Lower lobe of right lung (tissue), 2 donors: ENCODE measurements around the gene PIK3CA. TPM values are rescaled to one million over a fixed set of nuclear protein-coding genes. Genes with fewer than 3 reads are reported as not detected.

Source experiments
- ATAC-seq, 2 donors: fragments of 200-7000 bp; cut with Tn5 transposase; one replicate each; pipeline ENCODE4 v1.9.1; 2020 to 2022; ENCODE audit warnings: mild to moderate bottlenecking in 2 of 2, moderate library complexity in 2 of 2
- DNase-seq: peaks from one replicate; pipeline ENCODE4 v3.0.0-alpha.2; 2020
- H3K27ac ChIP-seq: fragments of 200-600 bp; one replicate; pipeline ENCODE4 v1.8.0; 2022
- H3K27me3 ChIP-seq: fragments of 200-600 bp; one replicate; pipeline ENCODE4 v1.8.0; 2022; ENCODE audit warnings: low read depth
- H3K36me3 ChIP-seq: fragments of 200-600 bp; one replicate; pipeline ENCODE4 v1.8.0; 2022; ENCODE audit warnings: mild to moderate bottlenecking
- H3K4me1 ChIP-seq: fragments of 200-600 bp; one replicate; pipeline ENCODE4 v1.8.0; 2022
- H3K4me3 ChIP-seq: fragments of 200-600 bp; one replicate; pipeline ENCODE4 v1.8.0; 2022; ENCODE audit warnings: mild to moderate bottlenecking
- H3K9me3 ChIP-seq: fragments of 200-600 bp; one replicate; pipeline ENCODE4 v1.8.0; 2022
- intact Hi-C: fragments of 100-400 bp; cut with DNase I; formaldehyde crosslinking; loops from one replicate; pipeline ENCODE4 v1.11.0; 2022
- total RNA-seq: library from RNA; stranded (reverse); fragmentation: NEBNext Ultra II Directional; extraction: Animal tissue kit (Norgen Biotek cat#: 25700); gene quantifications from one replicate; pipeline ENCODE4 v1.2.1, GENCODE V29; 2021
- TF ChIP-seq, protein P1 (sequence below): fragments of 200-600 bp; IDR thresholded peaks from one replicate; pipeline ENCODE4 v1.8.0; 2022; ENCODE audit warnings: antibody characterized with exemption, mild to moderate bottlenecking
- donor health status: DM: no; HTN: yes; CAD: no; lungs with severe emphysema.

Gene PIK3CA
- total RNA-seq, 1 donor from 2014 or later = 33.5 TPM

DNA sequence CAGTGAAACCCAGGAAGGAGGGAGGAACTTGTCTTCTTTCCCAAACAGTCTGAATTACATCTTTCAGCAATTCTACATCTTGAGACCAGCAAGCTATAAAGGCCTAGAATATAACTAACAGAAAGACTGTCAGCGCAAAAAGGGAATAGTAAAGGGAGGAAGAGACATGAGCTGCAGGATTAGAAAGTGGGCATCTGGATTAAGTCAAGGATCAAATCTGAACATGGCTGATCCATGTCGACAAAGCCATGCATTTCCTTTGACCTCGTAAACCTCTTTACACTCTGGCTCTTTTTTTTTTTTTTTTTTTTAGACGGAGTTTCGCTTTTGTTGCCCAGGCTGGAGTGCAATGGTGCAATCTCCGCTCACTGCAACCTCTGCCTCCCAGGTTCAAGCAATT, 138.2 kb downstream of the PIK3CA start:
- H3K4me1 ChIP-seq = no peaks in the 10 kb centered on the region
- DNase-seq (no peak), ATAC-seq (no peak)
- TF ChIP-seq, protein P1, sequence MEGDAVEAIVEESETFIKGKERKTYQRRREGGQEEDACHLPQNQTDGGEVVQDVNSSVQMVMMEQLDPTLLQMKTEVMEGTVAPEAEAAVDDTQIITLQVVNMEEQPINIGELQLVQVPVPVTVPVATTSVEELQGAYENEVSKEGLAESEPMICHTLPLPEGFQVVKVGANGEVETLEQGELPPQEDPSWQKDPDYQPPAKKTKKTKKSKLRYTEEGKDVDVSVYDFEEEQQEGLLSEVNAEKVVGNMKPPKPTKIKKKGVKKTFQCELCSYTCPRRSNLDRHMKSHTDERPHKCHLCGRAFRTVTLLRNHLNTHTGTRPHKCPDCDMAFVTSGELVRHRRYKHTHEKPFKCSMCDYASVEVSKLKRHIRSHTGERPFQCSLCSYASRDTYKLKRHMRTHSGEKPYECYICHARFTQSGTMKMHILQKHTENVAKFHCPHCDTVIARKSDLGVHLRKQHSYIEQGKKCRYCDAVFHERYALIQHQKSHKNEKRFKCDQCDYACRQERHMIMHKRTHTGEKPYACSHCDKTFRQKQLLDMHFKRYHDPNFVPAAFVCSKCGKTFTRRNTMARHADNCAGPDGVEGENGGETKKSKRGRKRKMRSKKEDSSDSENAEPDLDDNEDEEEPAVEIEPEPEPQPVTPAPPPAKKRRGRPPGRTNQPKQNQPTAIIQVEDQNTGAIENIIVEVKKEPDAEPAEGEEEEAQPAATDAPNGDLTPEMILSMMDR = no peak
- H3K36me3 ChIP-seq = no peaks in the 10 kb centered on the region
- no peak overlapping the region for H3K4me3 ChIP-seq
- intact Hi-C loops = no loop called here
- no peak overlapping the region for H3K27ac ChIP-seq
- no peaks in the 10 kb centered on the region for H3K9me3 ChIP-seq
- no peaks in the 10 kb centered on the region for H3K27me3 ChIP-seq

DNA sequence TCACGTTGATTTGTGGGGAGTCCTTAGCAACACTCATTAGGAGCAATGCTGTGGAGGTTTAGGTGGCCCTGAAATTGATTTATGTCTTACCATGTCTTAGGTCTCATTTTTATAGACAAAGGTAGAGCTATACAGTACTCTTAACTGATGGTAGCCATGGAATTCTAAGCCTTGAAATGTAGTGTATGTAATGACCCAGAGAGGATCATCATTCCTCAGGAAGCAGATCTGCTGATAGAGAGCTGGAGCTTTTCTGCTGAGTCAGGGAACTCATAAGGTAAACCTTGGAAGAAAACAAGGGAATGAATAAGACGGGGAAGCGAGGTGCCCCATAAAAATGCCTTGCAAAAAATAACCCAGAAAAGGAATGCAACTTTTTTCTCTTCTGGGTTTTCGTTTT, 140.7 kb downstream of the PIK3CA start:
- intact Hi-C loops = no loop called here
- H3K27me3 ChIP-seq = no peaks in the 10 kb centered on the region
- no peak for DNase-seq
- ATAC-seq = no peak
- no peaks in the 10 kb centered on the region for H3K36me3 ChIP-seq
- no peak overlapping the region for H3K27ac ChIP-seq
- no peaks in the 10 kb centered on the region for H3K9me3 ChIP-seq
- H3K4me1 ChIP-seq = no peaks in the 10 kb centered on the region
- H3K4me3 ChIP-seq = no peak overlapping the region
- TF ChIP-seq, protein P1 = no peak

DNA sequence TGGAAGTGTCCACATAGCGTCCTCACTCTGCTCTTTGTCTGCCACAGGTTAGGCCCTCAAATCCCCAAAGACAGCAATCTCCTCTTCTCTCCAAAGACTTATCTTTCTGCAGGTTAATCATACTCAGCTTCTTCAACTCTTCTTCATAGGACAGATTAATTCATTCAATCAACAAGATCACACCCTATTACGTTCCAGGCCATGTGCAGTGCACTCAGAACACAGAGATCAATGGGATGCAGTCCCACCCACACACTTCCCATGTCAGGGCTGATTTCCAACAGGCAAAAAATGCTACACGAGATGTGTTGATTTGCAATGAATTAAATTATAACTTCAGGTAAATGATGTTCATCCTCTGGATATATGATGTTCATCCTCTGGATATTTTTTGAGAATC, 141.1 kb downstream of the PIK3CA start:
- DNase-seq = no peak
- Histone ChIP-seq H3K27me3 (no peaks in the 10 kb centered on the region), H3K27ac (no peak overlapping the region), H3K9me3 (no peaks in the 10 kb centered on the region), H3K36me3 (no peaks in the 10 kb centered on the region), H3K4me3 (no peak overlapping the region), H3K4me1 (no peaks in the 10 kb centered on the region)
- TF ChIP-seq, protein P1 = no peak
- ATAC-seq = no peak
- intact Hi-C loops = no loop called here

Other genes with a start within 250 kb of the PIK3CA start
- 20.6 TPM for gene ZMAT3, start 76.5 kb upstream of the PIK3CA start, total RNA-seq
- 2.9 TPM for gene KCNMB3, start 102.8 kb downstream of the PIK3CA start, total RNA-seq
- 26.2 TPM for gene ZNF639, start 174.7 kb downstream of the PIK3CA start, total RNA-seq
- gene MFN1, start 199.4 kb downstream of the PIK3CA start, total RNA-seq = 45.9 TPM